ENCODE data around the gene AGTRAP.

The AGTRAP gene, protein sequence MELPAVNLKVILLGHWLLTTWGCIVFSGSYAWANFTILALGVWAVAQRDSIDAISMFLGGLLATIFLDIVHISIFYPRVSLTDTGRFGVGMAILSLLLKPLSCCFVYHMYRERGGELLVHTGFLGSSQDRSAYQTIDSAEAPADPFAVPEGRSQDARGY

DNA sequence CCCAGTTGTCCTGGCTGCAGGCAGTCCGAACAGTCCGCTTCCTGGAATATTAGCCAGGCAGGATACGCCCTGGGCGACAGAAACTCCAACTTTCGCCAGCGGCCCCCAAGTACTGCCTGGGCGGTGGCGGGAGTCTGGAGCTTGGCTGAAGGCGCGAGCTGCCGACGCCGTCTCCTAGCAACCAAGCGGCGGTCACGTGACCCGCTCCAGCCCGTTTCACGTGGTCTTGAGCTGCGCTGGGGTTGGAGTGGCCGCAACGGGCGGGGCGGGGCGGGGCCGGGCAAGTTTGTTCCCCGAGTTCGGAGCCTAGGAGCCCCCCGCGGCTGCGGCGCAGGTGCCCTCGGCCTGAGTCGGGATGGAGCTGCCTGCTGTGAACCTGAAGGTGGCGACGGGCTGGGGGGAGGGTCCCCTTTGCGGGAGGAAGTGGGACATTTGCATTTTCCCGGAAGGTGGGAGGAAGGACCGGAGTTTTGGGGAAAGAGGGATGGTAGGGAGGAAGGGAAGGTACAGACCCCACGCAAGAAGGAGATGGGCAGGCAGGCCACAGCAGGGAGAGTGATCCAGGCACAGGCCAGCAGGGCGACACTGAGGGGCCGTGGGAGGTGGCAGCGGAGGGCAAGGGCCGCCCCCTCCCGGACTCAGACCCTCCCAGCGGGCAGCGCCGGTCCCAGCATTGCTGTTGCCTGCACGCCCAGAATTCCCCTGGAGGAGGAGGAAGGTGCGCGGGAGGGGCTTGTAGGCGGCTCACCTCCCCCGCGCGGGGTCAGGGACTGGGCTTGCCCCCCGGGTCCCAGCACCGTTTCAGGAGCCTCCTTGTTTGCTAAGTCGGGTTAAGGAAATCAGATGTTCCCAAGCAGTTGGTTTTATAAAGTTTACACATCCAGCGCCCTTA is at the start of gene AGTRAP:
AGTRAP (plus strand) TSS at position 283 of the 892 bp plus-strand sequence; CDS start at position 356, 73 bp downstream.
- peak; percentile 57 to 87 (median 71) for DNase-seq

DNA sequence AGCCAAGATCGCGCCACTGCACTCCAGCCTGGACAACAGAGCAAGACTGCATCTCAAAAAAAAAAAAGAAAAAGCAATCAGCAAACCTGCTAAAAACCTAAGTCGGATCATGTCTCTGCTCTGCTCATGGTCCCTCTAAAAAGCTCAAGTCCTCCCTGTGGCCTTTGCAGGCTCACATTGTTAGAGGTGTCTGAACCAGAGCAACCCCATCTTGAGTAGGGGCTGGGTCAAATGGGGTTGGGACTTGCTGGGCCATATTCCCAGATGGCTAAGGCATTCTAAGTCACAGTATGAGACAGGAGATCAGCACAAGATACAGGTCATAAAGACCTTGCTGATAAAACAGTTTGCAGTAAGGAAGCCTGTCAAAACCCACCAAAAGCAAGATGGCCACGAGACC is 47.4 kb upstream of the AGTRAP start:
- no peak for DNase-seq

DNA sequence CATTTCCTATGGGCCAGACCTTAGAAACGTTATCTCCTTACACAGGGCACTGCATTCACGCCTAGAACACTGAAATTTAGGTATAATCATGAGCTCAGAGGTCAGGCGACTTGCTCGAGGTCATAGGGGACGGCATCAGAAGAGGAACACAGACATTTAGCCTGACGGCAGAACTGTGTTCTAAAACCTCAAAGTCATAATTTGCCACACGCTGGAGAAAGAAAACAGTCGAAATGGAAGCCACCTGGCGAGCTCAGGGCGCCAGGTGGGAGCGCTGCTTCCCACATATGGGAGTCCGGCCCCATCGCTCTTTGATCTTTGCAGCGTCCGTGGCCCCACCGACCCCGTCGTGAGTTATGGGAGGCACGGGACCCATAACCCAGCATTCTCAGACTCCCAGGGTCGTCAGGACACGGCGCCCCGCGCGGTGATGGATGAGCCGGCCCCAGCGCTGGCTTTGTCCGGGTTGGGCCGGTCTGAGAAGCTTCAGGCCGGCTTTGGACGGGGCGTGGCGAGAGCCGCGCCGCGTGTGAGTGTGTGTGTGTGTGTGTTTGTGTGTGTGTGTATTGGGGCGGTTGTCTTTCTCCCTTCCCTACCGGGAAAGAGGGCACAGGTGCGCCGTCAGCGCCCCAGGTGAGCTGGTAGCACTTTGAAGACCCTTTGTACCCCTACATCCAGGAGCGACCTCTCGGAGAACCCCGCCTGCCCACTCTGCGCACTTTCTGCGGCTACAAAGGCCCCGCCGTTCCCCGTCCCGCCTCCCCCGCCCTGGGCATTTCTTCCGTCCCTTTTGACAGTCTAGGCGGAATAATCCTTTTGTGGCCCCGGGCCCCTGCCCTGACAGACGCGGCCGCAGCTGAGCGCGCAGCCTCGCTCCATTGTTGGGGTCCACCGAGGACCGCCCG is 45.3 kb upstream of the AGTRAP start:
- no peak for DNase-seq

GRCh38 chr1:11691302-11691914 is 44.5 kb upstream of the AGTRAP start, which contains the start of gene DRAXIN:
Gene DRAXIN (plus strand): TSS chr1:11691710. CDS start chr1:11706259, 14,549 bp downstream.
- no peak for DNase-seq

GRCh38 chr1:11691928-11692711 is 43.8 kb upstream of the AGTRAP start:
- no peak for DNase-seq

- peak in 1 of 6 experiments; percentile 23 for DNase-seq
Observed at GRCh38 chr1:11693024-11693590, 42.8 kb upstream of the AGTRAP start.

- no peak for DNase-seq
Observed at GRCh38 chr1:11693917-11694316, 42.0 kb upstream of the AGTRAP start.

DNA sequence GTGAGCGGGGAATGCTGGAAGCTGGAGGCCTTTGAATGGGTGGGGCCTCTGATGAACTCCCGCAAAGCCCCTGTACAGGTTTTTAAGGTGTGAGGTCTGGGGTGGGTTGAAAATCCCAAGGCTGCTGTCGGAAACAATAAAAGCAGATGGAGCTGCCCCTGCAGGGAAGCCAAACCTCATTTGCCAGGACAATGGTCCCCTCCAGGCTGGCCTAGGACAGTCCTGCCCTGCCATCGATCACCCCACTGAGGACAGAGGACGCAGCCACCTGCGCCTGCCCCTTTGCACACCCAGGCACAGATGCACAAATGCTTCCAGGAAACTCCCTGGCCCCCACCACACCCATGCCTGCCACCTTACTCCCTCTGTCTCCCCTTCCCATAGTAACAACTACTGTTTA is 40.1 kb upstream of the AGTRAP start:
- no peak for DNase-seq

- no peak for DNase-seq
Observed at GRCh38 chr1:11697188-11697892, 38.6 kb upstream of the AGTRAP start.

DNA sequence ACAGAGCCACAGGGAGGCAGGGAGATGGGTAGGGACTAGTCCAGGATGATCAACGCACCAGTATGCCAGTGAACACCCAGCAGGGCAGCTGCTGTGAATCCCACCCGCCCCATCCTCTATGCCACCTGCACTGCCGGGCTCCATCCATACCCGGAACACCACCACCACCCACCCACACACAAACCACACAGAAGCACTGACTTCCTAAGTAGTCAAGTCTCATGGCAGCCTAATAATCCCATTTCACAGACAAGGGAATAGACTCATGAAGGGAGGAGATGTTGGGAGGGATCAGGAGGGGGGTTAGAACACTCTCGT is 38.1 kb upstream of the AGTRAP start:
- no peak for DNase-seq

- no peak for DNase-seq
Observed at GRCh38 chr1:11700601-11701467, 35.1 kb upstream of the AGTRAP start.

DNA sequence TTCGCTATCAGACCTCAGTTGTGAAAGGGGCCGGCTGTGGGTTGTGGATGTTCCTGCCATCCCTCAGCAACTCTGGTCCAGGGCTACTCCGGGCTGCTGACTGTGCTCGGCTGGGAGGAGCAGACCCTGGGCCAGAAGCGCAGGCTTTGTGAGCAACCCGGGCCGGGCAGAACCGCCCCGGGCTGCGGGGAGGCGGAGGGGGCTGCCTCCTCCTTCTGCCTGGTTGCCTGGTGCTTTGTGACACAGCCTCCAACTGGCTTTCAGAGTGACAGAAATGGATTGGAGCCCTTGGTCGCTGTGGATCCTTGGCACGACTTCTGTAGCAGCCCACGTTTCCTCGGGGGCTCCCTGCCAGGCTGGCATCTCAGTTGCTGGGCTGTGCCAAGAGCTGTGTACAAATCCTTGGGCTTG is 34.4 kb upstream of the AGTRAP start:
- no peak for DNase-seq

DNA sequence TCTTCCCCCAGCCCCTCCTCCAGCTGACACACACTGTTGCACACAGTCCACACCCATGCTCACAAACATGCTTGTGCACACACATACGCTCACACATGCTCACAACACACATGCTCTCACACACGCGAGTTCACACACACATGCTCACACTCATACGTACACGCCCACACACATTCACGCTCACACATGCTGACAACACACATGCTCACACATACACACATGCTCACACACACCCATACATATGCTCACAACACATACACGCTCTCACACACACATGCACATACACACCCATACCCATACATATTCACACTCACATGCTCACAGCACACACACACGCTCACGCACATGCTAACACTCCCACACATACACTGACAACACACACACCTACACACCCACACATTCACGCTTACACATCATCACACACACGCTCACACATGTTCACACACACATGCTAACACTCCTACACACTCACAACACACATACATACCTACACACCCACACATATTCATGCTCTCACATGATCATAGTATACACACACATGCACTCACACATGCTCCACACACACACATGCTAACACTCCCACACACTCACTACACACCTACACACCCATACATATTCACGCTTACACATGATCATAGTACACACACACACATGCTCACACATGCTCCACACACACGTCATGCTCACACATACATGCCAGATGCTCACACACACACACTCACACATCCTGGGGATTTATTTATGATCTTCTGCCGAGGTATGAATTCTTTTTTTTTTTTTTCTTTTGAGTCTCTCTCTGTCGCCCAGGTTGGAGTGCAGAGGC is 33.7 kb upstream of the AGTRAP start:
- DNase-seq, result no peak

DNA sequence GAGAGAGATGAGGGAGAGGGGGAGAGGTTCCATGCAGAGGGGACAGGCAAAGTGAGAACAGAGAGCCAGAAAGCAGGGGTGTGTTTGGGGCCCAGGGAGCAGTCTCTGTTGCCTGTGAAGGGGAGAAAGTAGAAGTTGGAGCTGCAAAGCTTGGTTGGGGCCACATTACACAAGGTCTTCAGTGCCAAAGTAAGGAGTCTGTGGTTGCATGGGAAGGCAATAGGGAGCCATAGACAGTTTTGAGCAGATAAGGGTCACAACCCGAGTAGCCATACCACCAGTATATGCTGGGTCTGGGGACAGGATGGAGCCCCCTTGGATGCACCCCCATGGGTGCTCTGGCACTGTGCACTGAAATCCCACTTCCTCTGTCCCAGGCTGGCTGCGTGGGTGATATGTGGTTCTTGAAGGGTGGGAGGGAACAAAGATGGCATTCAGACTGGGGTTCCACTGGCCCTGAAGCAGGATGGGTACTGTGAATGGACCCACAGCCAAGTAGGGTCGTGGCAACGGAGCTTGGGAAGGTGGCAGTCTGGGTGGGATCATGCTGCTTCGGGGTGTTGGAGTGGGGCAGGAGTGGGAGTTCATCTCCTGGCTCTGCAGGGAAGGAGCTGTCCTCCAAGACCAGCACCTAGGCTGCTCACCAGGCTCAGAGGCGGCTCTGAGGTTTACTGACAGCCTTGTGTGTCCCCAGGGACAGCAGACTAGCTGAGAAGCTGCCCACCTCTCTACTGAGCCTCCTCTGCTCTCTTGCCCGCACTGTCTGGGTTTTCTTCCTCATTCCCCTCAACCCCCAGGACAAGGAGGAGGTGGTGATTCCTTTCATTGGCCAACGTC is 32.4 kb upstream of the AGTRAP start:
- no peak for DNase-seq

- DNase-seq, result no peak
Observed at GRCh38 chr1:11704194-11704529, 31.8 kb upstream of the AGTRAP start.

- no peak for DNase-seq
Observed at GRCh38 chr1:11704691-11705475, 31.1 kb upstream of the AGTRAP start.

DNA sequence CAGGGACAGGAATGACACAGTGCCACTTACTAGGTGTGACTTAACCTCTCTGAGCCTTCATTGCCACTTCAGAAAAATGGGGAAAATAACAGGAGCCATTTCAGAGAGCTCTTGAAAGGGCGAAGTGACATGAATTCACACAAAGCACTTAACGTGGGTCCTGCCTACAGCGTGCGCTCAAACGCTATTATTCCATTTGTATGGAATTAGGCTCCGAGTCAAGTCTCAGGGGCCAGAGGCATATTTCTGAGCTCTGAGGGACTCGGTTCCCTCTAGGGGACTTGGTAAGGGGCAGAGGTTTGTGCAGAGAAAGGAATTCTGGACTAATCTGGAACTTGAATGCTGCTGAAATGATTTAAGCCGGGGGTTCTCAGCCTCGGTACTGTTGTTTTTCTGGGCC is 30.3 kb upstream of the AGTRAP start:
- no peak for DNase-seq
